Kidney capillary endothelial cell (primary cell): ENCODE data around the gene ABR.
A peak's percentile ranks its signal among the peaks of the same experiment; 100 is the strongest.
"Not testable (repeated sequence)": the region's sequence is repeated elsewhere in the genome, so short reads cannot be mapped to it uniquely, and the experiment has no call there.

Source experiments
- DNase-seq: peaks from one replicate; pipeline ENCODE4 v3.0.0-alpha.2; 2018; ENCODE audit warnings: low spot score

The ABR gene

GRCh38 chr17:1047879-1048470 is 131.8 kb downstream of the ABR start:
- DNase-seq, result no peak

GRCh38 chr17:1047177-1047878 is 132.5 kb downstream of the ABR start:
- no peak for DNase-seq

GRCh38 chr17:1045456-1045855 is 134.3 kb downstream of the ABR start:
- DNase-seq, result no peak

GRCh38 chr17:1044387-1045009 is 135.3 kb downstream of the ABR start:
- DNase-seq, result not testable (repeated sequence)

GRCh38 chr17:1043601-1044251 is 136.1 kb downstream of the ABR start:
- DNase-seq, result peak; percentile 89

- DNase-seq, result no peak
These were observed 137.3 kb downstream of the ABR start for GRCh38 chr17:1042486-1042885.

- DNase-seq, result no peak
These were observed 138.0 kb downstream of the ABR start for GRCh38 chr17:1041746-1042145.

GRCh38 chr17:1040216-1040600 is 139.6 kb downstream of the ABR start:
- no peak for DNase-seq

GRCh38 chr17:1039511-1040215 is 140.1 kb downstream of the ABR start:
- peak; percentile 86 for DNase-seq

GRCh38 chr17:1039123-1039507 is 140.7 kb downstream of the ABR start:
- no peak for DNase-seq

GRCh38 chr17:1038459-1039122 is 141.2 kb downstream of the ABR start:
- no peak for DNase-seq

- DNase-seq, result no peak
These were observed 142.4 kb downstream of the ABR start for GRCh38 chr17:1037238-1037879.

GRCh38 chr17:1036845-1037237 is 142.9 kb downstream of the ABR start:
- DNase-seq, result no peak

GRCh38 chr17:1036171-1036844 is 143.5 kb downstream of the ABR start:
- DNase-seq, result no peak

- no peak for DNase-seq
These were observed 144.1 kb downstream of the ABR start for GRCh38 chr17:1035546-1036170.

- no peak for DNase-seq
These were observed 145.1 kb downstream of the ABR start for GRCh38 chr17:1034652-1035210.

GRCh38 chr17:1033503-1033902 is 146.3 kb downstream of the ABR start:
- no peak for DNase-seq

GRCh38 chr17:1032391-1032790 is 147.4 kb downstream of the ABR start:
- DNase-seq, result no peak

- no peak for DNase-seq
These were observed 148.1 kb downstream of the ABR start for GRCh38 chr17:1031711-1032110.
